Activated naive CD4-positive, alpha-beta T cell treated with anti-CD3 and anti-CD28 coated beads, Interleukin-2, amount 10 ng/mL, durations not matched to agents 7 days and 5 days (primary cell): ENCODE results near the gene NKX2-4.
"Not testable (repeated sequence)": the region's sequence is repeated elsewhere in the genome, so short reads cannot be mapped to it uniquely, and the experiment has no call there.

Experiments
- CTCF ChIA-PET: fragments of 350-600 bp; sonication (Branson Sonifier 250); formaldehyde crosslinking; loops from one replicate; lab custom pipeline; 2021; ENCODE audit warnings: antibody characterized with exemption; lab: Charles Lee
- DNase-seq: peaks from one replicate; pipeline ENCODE4 v3.0.0-alpha.2; 2020
- H3K27ac Mint-ChIP-seq: one replicate; pipeline ENCODE4 v1.8.0; 2021; ENCODE audit warnings: mild to moderate bottlenecking, moderate library complexity, mixed read lengths
- H3K27me3 Mint-ChIP-seq: one replicate; pipeline ENCODE4 v1.8.0; 2021; ENCODE audit warnings: mild to moderate bottlenecking, mixed read lengths
- H3K36me3 Mint-ChIP-seq: one replicate; pipeline ENCODE4 v1.8.0; 2021; ENCODE audit warnings: mixed read lengths
- H3K4me1 Mint-ChIP-seq: one replicate; pipeline ENCODE4 v1.8.0; 2021; ENCODE audit warnings: mixed read lengths
- H3K4me3 Mint-ChIP-seq: one replicate; pipeline ENCODE4 v1.8.0; 2021; ENCODE audit warnings: mild to moderate bottlenecking, moderate library complexity, mixed read lengths
- H3K9me3 Mint-ChIP-seq: one replicate; pipeline ENCODE4 v1.8.0; 2021; ENCODE audit warnings: mixed read lengths

Gene NKX2-4

DNA sequence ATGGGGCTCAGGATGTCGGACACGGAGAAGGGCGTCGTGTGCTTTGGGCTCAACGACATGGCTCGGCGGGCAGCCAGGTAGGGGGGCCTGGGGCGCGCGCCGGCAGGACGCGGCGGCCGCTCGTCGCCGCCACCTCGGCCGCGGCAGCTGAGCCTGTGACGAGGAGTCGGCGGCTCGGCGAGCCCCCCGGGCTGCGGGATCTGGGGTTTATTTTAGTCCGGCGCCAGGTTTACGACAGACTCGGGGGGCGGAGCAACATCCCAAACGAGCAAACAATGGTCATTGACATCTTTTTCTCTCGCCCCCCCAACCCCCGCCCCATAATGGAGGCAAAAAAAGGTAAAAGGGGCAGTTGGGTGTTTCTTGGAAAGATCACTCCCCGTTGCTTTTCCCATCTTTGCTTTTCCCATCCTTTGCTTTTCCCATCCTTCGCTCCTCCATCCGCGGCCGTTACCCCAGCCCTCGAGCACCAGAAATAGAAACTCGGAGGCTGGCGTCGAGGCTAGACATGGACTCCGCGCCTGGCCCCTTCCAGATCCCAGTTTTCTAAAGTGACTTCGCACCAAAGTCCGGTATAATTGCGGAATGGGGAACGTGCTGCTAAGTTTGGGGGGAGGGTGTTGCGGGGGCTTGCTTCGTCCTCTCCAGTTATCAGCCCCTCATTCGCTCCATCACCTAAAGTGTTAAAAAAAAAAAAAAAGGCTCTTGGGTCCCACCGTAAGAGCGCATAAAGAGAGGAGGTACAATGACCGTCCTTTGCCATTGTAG, at the start of gene NKX2-4:
NKX2-4 (minus strand) TSS at position 186 of the 768 bp plus-strand sequence; CDS start at position 59, 127 bp downstream.
- CTCF ChIA-PET, result no interaction called here
- Mint-ChIP-seq H3K27me3 (peaks cover 82% of the 10 kb centered on the region), H3K9me3 (no peaks in the 10 kb centered on the region), H3K27ac (peak within 1 kb of the TSS; percentile 52), H3K4me3 (peak within 1 kb of the TSS; percentile 38), H3K36me3 (peaks cover 2% of the 10 kb centered on the region), H3K4me1 (peaks cover 28% of the 10 kb centered on the region)
- DNase-seq, result no peak

DNA sequence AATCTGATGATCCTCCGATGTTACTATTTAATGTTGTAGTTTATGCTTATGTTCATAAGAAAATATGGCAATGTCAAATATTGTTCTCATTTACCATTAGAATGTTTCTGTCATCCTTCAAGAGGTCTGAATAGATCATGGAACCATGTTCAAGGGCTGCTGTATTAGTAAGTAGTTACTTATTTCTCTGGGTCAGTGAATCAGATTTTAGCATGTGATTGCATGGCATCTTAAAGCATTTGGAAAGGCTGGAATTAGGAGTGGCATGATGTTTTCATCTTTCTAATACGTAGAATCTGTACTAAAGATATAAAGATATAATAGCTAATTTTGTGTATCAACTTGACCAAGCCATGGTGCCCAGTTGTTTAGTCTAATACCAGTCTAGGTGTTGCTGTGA, 40.5 kb upstream of the NKX2-4 start:
- Mint-ChIP-seq H3K27ac (no peak overlapping the region), H3K4me3 (no peak overlapping the region), H3K27me3 (peaks cover 31% of the 10 kb centered on the region), H3K36me3 (no peaks in the 10 kb centered on the region), H3K9me3 (no peaks in the 10 kb centered on the region), H3K4me1 (no peaks in the 10 kb centered on the region)
- no peak for DNase-seq
- CTCF ChIA-PET, result no interaction called here

GRCh38 chr20:21437248-21437647, 39.9 kb upstream of the NKX2-4 start:
- H3K27me3 Mint-ChIP-seq, result peaks cover 34% of the 10 kb centered on the region
- CTCF ChIA-PET, result no interaction called here
- no peaks in the 10 kb centered on the region for H3K4me1 Mint-ChIP-seq
- no peak for DNase-seq
- H3K9me3 Mint-ChIP-seq, result no peaks in the 10 kb centered on the region
- no peaks in the 10 kb centered on the region for H3K36me3 Mint-ChIP-seq
- no peak overlapping the region for H3K27ac Mint-ChIP-seq
- H3K4me3 Mint-ChIP-seq, result no peak overlapping the region

- Mint-ChIP-seq H3K4me1 (no peaks in the 10 kb centered on the region), H3K27me3 (peaks cover 27% of the 10 kb centered on the region), H3K27ac (no peak overlapping the region), H3K4me3 (no peak overlapping the region), H3K36me3 (no peaks in the 10 kb centered on the region), H3K9me3 (no peaks in the 10 kb centered on the region)
- CTCF ChIA-PET, result interaction anchor here (0.7 kb wide), 1 partner anchor 1021 kb away, joined by 3 read pairs; no protein-coding TSS in a partner anchor
- DNase-seq, result no peak
Measured at GRCh38 chr20:21436205-21436604, 38.9 kb upstream of the NKX2-4 start.

DNA sequence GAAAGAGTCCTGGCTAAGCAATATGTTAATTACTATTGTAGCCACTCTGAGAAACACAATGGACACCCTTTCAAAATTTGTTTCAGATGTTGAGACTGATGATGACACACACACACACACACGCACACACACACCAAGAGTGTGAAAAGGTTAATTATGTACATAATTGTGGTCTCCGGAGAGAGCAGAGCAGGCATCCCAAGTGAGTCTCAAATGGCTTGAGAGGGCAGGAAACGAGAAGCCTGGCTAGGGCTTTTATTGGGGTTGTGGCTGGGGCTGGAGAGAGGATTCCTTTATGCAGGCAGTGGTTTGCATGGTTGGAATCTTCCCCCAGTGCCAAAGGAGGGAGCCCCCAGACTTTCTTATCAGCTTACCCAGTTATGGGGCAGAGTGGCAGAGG, 38.2 kb upstream of the NKX2-4 start:
- Mint-ChIP-seq H3K9me3 (no peaks in the 10 kb centered on the region), H3K4me1 (no peaks in the 10 kb centered on the region), H3K4me3 (no peak overlapping the region), H3K27ac (no peak overlapping the region), H3K27me3 (peaks cover 27% of the 10 kb centered on the region), H3K36me3 (no peaks in the 10 kb centered on the region)
- no peak for DNase-seq
- CTCF ChIA-PET, result no interaction called here

DNA sequence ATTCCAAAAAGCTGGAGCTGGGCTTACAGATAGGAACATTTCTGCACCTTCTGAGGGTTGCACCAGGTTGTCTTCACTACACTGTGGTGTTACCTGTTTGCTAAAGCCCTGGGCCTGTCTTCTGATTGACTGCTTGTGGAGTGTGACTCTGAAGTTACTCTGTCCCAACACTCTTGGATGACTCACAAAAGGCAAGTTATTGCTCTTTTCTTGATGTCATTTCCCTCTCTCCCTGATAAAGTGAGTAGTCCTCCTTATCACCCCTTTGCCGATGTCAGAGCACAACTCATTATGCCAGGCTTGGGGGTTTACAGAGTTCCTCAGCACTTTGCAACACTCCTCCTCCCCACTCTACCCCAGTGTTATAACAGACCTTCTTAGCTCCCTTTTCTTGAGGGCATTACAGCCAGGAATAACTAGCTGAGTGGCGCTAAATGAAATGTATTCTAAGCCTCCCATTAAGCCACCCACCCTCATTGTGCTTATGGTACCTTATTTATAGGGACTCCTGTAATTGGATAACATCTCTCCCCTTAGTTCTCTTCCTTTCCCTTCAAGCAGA, 36.1 kb upstream of the NKX2-4 start:
- CTCF ChIA-PET, result interaction anchor here (1.0 kb wide), 1 partner anchor 197 kb away, joined by 4 read pairs; no protein-coding TSS in a partner anchor
- Mint-ChIP-seq H3K4me1 (no peaks in the 10 kb centered on the region), H3K36me3 (no peaks in the 10 kb centered on the region), H3K27me3 (peaks cover 22% of the 10 kb centered on the region), H3K27ac (no peak overlapping the region), H3K9me3 (no peaks in the 10 kb centered on the region), H3K4me3 (no peak overlapping the region)
- DNase-seq, result no peak

- Mint-ChIP-seq H3K36me3 (no peaks in the 10 kb centered on the region), H3K4me3 (no peak overlapping the region), H3K9me3 (no peaks in the 10 kb centered on the region), H3K27me3 (peaks cover 22% of the 10 kb centered on the region), H3K27ac (no peak overlapping the region), H3K4me1 (no peaks in the 10 kb centered on the region)
- no peak for DNase-seq
- CTCF ChIA-PET, result interaction anchor here (1.0 kb wide), 1 partner anchor 197 kb away, joined by 4 read pairs; no protein-coding TSS in a partner anchor
Measured at GRCh38 chr20:21432911-21433310, 35.6 kb upstream of the NKX2-4 start.

GRCh38 chr20:21430020-21430419, 32.7 kb upstream of the NKX2-4 start:
- Mint-ChIP-seq H3K36me3 (no peaks in the 10 kb centered on the region), H3K4me3 (no peak overlapping the region), H3K27ac (no peak overlapping the region), H3K27me3 (peaks cover 18% of the 10 kb centered on the region), H3K4me1 (no peaks in the 10 kb centered on the region), H3K9me3 (peaks cover 7% of the 10 kb centered on the region)
- no peak for DNase-seq
- CTCF ChIA-PET, result no interaction called here

DNA sequence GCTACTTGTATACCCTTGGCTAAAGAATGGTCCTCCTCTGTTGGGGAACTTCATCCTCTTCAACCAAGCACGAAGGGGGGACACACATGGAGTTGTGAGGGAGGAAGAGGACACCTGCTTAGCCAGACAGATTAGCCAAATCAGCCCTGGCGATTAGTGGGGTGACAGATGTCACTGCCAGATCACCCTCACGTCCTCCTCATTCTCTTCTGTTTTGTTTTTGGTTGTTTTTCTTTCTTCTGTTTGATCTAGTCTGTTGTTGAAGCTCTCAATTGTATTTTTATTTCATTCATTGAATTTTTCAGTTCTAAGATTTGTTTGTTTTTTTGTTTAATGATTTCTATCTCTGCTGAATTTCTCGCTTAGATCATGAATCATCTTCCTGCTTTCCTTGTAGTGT, 27.5 kb upstream of the NKX2-4 start:
- peaks cover 29% of the 10 kb centered on the region for H3K9me3 Mint-ChIP-seq
- CTCF ChIA-PET, result no interaction called here
- H3K27ac Mint-ChIP-seq, result no peak overlapping the region
- peaks cover 5% of the 10 kb centered on the region for H3K36me3 Mint-ChIP-seq
- H3K4me1 Mint-ChIP-seq, result no peaks in the 10 kb centered on the region
- no peak overlapping the region for H3K4me3 Mint-ChIP-seq
- no peak for DNase-seq
- peaks cover 18% of the 10 kb centered on the region for H3K27me3 Mint-ChIP-seq

DNA sequence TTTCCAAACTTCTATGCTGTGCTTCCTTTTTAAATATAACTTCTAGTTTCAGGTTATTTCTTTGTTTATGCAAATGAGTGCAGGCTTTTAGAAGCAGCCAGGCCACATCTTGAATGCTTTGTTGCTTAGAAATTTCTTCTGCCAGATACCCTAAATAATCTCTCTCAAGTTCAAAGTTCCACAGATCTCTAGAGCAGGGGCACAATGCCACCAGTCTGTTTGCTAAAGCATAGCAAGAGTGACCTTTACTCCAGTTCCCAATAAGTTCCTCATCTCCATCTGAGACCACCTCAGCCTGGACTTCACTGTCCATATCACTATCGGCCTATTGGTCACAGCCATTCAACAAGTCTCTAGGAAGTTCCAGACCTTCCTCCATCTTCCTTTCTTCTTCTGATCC, 26.4 kb upstream of the NKX2-4 start:
- Mint-ChIP-seq H3K9me3 (peaks cover 29% of the 10 kb centered on the region), H3K27me3 (peaks cover 16% of the 10 kb centered on the region)
- H3K4me1 Mint-ChIP-seq, H3K27ac Mint-ChIP-seq, DNase-seq, H3K4me3 Mint-ChIP-seq, CTCF ChIA-PET, H3K36me3 Mint-ChIP-seq: not testable (repeated sequence)

- Mint-ChIP-seq H3K9me3 (peaks cover 43% of the 10 kb centered on the region), H3K27me3 (peaks cover 31% of the 10 kb centered on the region), H3K4me3 (no peak overlapping the region), H3K36me3 (peaks cover 10% of the 10 kb centered on the region), H3K4me1 (no peaks in the 10 kb centered on the region), H3K27ac (no peak overlapping the region)
- CTCF ChIA-PET, result no interaction called here
- no peak for DNase-seq
Measured at GRCh38 chr20:21421601-21422236, 24.4 kb upstream of the NKX2-4 start.

GRCh38 chr20:21419147-21419546, 21.8 kb upstream of the NKX2-4 start:
- Mint-ChIP-seq H3K27me3 (peaks cover 45% of the 10 kb centered on the region), H3K9me3 (peaks cover 51% of the 10 kb centered on the region), H3K4me1 (peaks cover 16% of the 10 kb centered on the region), H3K36me3 (peaks cover 25% of the 10 kb centered on the region)
- DNase-seq, H3K4me3 Mint-ChIP-seq, CTCF ChIA-PET, H3K27ac Mint-ChIP-seq: not testable (repeated sequence)

- Mint-ChIP-seq H3K9me3 (peaks cover 59% of the 10 kb centered on the region), H3K27me3 (peaks cover 78% of the 10 kb centered on the region), H3K4me1 (peaks cover 27% of the 10 kb centered on the region), H3K36me3 (peaks cover 31% of the 10 kb centered on the region), H3K27ac (peak overlapping the region; percentile 73)
- CTCF ChIA-PET, H3K4me3 Mint-ChIP-seq: not testable (repeated sequence)
- peak; percentile 58 for DNase-seq
Measured at GRCh38 chr20:21413996-21414395, 16.7 kb upstream of the NKX2-4 start.

- no peak for DNase-seq
- Mint-ChIP-seq H3K27ac (no peak overlapping the region), H3K36me3 (peaks cover 26% of the 10 kb centered on the region), H3K4me1 (peaks cover 27% of the 10 kb centered on the region), H3K27me3 (peaks cover 75% of the 10 kb centered on the region), H3K9me3 (peaks cover 45% of the 10 kb centered on the region), H3K4me3 (no peak overlapping the region)
- CTCF ChIA-PET, result no interaction called here
Measured at GRCh38 chr20:21411725-21412124, 14.4 kb upstream of the NKX2-4 start.
